Fibroblast of mammary gland (primary cell): ENCODE results near the gene BNC2.

ENCODE experiments used
- DNase-seq: peaks from one replicate; pipeline ENCODE4 v3.0.0-alpha.2; 2010; ENCODE audit warnings: low read depth
- H3K4me3 ChIP-seq: 2 replicates; pipeline ENCODE4 v1.5.1; 2011; ENCODE audit warnings: low read depth, mild to moderate bottlenecking, low read length, moderate library complexity; ENCODE audit not compliant: control insufficient read depth
- TF ChIP-seq, protein P1 (sequence below): conservative IDR thresholded peaks from 2 replicates; pipeline ENCODE4 v1.5.1; 2011; ENCODE audit warnings: low read depth, low read length, inconsistent platforms; ENCODE audit not compliant: control insufficient read depth, insufficient read depth

Gene BNC2

DNA sequence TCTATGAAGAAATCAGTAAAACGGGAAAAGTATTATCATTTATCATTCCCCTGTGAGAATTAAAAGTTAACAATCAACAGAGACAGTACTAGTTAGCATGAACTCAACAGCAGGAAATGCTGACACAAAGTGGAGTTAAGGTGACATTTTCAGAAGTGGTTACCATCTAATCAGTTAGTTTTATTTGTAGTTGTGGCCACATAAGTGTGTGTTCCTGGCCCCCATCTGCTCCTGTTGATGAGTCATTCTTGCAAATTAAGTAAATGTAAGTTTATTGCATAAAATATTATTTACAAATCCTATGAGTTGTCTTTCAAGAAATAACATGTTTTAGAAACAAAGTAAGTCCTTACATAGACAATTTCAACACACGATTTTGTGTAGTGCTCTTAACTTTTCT, 8.9 kb upstream of the BNC2 start:
- TF ChIP-seq, protein P1, sequence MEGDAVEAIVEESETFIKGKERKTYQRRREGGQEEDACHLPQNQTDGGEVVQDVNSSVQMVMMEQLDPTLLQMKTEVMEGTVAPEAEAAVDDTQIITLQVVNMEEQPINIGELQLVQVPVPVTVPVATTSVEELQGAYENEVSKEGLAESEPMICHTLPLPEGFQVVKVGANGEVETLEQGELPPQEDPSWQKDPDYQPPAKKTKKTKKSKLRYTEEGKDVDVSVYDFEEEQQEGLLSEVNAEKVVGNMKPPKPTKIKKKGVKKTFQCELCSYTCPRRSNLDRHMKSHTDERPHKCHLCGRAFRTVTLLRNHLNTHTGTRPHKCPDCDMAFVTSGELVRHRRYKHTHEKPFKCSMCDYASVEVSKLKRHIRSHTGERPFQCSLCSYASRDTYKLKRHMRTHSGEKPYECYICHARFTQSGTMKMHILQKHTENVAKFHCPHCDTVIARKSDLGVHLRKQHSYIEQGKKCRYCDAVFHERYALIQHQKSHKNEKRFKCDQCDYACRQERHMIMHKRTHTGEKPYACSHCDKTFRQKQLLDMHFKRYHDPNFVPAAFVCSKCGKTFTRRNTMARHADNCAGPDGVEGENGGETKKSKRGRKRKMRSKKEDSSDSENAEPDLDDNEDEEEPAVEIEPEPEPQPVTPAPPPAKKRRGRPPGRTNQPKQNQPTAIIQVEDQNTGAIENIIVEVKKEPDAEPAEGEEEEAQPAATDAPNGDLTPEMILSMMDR: no peak
- peak; percentile 53 for DNase-seq

DNA sequence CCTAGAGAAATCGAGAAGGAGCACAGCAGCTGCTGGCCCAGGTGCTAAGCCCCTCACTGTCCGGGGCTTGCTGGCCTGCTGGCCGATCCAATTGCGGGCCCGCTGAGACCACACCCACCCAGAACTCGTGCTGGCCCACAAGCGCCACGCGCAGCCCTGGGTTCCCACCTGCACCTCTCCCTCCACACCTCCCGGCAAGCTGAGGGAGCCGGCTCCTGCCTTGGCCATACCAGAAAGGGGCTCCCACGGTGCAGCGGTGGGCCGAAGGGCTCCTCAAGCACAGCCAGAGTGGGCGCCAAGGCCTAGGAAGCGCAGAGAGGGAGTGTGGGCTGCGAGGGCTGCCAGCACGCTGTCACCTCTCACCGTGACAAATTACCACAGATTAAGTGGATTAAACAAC, 6.8 kb upstream of the BNC2 start:
- DNase-seq: no peak
- TF ChIP-seq, protein P1: no peak
- no peak overlapping the region for H3K4me3 ChIP-seq

More for the DNA sequence above, 8.9 kb upstream of the BNC2 start:
- no peak overlapping the region for H3K4me3 ChIP-seq

DNA sequence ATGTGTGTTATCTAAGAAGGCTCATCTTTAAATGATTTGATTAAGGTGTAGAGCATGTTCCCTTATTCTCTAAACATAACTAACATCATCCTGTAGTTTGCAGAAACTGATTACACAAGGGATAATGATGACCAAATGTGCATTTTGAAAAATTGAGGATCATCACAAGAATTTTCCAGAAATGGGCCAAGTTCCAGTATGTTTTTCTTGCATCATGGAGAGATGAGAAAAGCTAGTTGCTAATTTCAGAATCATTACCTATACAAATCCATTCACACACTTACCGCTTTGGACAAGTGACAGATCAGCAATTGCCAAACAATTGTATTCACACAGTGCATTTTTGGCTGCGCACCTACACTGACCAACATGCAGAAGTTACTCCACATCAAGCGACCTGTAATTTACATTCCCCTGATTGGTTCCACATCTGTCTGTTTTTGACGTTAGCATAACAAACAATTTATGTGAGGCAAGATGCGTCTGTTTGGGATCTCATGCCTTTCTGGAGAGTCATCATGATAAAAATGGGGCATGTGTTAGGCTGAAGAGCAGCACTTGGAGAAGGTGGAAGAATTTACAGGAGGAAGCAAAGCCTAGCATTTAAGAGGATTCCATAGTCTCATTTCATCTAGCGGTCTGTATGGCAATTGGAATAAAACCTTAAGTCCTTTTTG, 2.8 kb upstream of the BNC2 start:
- H3K4me3 ChIP-seq: no peak overlapping the region
- TF ChIP-seq, protein P1: no peak
- peak; percentile 79 for DNase-seq

DNA sequence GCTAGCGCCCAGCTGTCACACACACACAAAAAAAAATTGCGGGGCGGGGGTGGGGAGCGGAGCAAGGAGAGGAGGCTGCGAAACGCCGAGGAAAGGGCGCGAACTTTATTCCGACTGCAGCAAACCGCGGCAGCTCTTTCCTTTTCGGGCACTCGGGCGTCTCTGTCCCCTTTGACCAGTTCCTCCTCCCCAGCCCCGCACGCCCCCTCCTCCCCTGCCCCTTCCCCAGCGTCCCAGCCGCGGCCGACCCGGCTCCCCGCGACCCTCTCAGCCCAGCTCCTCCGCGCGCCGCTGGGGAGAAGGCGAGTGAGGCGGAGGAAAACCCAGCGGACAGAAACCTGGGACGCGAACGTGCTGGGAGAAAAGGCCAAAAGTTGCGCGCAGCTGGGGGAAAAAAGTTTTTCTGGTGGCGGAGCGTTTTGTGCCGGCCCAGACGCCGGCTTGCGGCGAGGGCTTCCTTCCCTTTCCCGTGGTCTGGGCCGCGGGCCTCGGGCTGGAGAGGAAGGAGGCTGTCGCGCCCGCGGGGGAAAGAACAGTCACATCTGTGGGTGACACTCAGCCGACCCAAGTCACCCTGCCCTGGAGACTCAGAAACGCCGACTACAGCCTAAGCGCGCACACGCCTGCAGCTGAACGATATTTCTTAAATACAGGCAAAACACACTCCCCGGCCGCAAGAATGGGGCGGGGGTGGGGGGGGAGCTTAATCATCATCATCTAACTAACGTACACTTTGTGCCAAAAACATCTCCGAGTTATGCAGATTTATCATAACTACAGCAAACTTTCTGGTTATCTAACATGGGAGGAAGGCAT, 1.1 kb upstream of the BNC2 start:
- TF ChIP-seq, protein P1: no peak
- peak; percentile 91 for DNase-seq
- H3K4me3 ChIP-seq: peak overlapping the region; percentile 86

DNA sequence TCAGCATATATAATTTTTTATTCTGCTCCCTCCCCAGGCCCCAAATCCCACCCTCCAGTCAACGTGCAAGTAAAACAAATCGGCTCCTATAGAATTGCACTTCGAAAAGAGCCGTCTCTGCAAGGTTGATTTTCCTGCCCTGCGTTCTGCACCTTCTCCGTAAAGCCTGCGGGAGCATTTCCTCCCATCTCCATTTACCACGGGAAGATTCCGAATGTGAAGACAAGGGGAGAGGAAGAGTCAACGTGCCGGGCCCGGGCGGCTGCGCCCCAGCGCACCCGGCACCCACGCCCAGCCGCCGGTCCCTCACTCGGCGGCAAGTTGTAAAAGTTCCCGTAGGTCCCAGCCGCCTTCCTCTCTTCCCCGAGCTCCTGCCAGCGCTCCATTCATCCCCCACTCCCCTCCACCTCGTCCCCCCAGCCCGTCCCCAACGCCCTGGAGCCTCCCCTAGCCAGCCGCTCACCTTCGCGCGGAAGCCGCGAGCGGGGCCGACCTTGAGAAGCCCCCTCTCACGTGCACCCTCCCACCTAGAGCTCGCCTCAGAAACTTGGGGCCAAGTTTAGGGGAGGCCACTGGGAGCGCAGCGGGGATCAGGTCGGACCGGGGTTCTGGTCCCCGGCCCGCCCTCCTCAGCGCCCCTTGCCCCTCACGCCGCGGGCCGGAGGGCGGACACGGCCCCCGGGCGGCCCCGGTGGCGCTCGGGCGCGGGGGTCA, 431 bp downstream of the BNC2 start:
- H3K4me3 ChIP-seq: peak overlapping the region; percentile 86
- TF ChIP-seq, protein P1: no peak
- no peak for DNase-seq

DNA sequence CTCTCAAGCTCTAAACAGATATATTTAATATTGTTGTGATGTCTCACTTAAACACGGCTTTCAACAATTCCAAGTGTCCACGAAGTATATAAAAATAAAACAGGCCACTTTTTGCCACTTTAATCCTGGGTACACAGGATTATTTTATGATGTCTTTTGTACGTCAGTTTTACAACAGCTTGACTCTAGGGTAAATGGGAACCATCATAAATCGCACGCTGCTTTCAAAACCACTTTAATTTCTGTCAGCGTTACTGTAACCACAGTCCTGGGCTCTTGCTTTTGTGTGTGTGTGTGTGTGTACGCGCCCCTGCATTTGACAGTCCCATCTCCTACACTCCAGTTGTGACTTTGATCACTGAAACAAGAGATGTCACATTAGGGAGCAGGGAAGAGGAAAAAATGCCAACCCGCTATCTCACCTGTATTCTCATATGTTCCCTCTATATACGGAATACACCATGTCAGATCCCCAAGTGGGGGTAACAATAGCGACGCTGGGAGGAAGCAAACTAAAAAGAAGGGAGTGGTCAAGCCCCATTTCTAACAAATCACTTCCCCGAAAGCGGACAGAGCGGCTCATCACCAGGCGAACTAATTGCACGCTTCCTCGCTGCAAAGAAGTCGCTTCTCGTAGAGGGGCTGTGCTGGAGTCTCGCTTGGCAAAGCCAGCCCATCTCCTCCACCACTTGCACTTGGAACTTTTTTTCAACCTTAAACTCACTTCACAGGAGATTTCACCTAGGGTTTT, 1.2 kb downstream of the BNC2 start:
- TF ChIP-seq, protein P1: no peak
- peak; percentile 71 for DNase-seq
- peak overlapping the region; percentile 86 for H3K4me3 ChIP-seq
